Heart left ventricle (tissue), 16 donors: ENCODE measurements around the gene TRPM8. TPM values are rescaled to one million over a fixed set of nuclear protein-coding genes. Genes with fewer than 3 reads are reported as not detected.

Experiments
- ATAC-seq, 4 donors: fragments of 200-7000 bp; cut with Tn5 transposase; one replicate each; pipeline ENCODE4 v1.9.1; 2020 to 2022; ENCODE audit warnings: moderate library complexity in 4 of 4, mild to moderate bottlenecking in 3 of 4, moderate number of reproducible peaks in 1 of 4
- DNase-seq, 5 donors: peaks; one replicate each; pipeline ENCODE4 v3.0.0-alpha.2; 2020
- H3K27ac ChIP-seq, 12 donors: fragments of 200-600 bp; sonication (generic) in 4 of 12; one replicate each; pipeline versions ENCODE4 v1.5.0 to v1.8.0; 2016 to 2022; ENCODE audit warnings: mild to moderate bottlenecking in 2 of 12
- H3K27me3 ChIP-seq, 9 donors: fragments of 200-600 bp; sonication (generic) in 2 of 9; one replicate each; pipeline versions ENCODE4 v1.5.1 to v1.8.0; 2016 to 2022; ENCODE audit warnings: mild to moderate bottlenecking in 3 of 9
- H3K36me3 ChIP-seq, 9 donors: fragments of 200-600 bp; sonication (generic) in 2 of 9; one replicate each; pipeline versions ENCODE4 v1.5.0 to v1.8.0; 2018 to 2022; ENCODE audit warnings: mild to moderate bottlenecking in 2 of 9
- H3K4me1 ChIP-seq, 12 donors: fragments of 200-600 bp; sonication (generic) in 4 of 12; one replicate each; pipeline versions ENCODE4 v1.5.0 to v1.8.0; 2016 to 2022; ENCODE audit warnings: mild to moderate bottlenecking in 3 of 12
- H3K4me3 ChIP-seq, 12 donors: fragments of 200-600 bp; sonication (generic) in 4 of 12; one replicate each; pipeline versions ENCODE4 v1.5.0 to v1.8.0; 2017 to 2022; ENCODE audit warnings: mild to moderate bottlenecking in 9 of 12, moderate library complexity in 4 of 12
- H3K9me3 ChIP-seq, 12 donors: fragments of 200-600 bp; sonication (generic) in 4 of 12; one replicate each; pipeline versions ENCODE4 v1.5.0 to v1.8.0; 2016 to 2022; ENCODE audit warnings: mild to moderate bottlenecking in 1 of 12
- CTCF ChIP-seq, 12 donors: fragments of 200-600 bp; sonication (generic) in 4 of 12; IDR thresholded peaks; one replicate each; pipeline versions ENCODE4 v1.5.0 to v1.8.0; 2018 to 2022; ENCODE audit warnings: antibody characterized with exemption in 12 of 12, mild to moderate bottlenecking in 5 of 12
- POLR2A ChIP-seq, 2 donors: fragments of 450-650 bp; IDR thresholded peaks; one replicate each; pipeline ENCODE4 v1.6.1; 2017; ENCODE audit warnings: antibody characterized with exemption in 2 of 2, mild to moderate bottlenecking in 2 of 2, moderate library complexity in 2 of 2
- WGBS, 4 donors: extraction: QIAGEN DNeasy Blood & Tissue Kit in 2 of 4; methylation state at CpG; one replicate each; pipeline versions ENCODE4 v1.1.5 to v1.1.7; 2013 to 2018; 5-methylcytosine and 5-hydroxymethylcytosine counted together
- intact Hi-C, 10 donors: fragments of 100-400 bp; cut with DNase I; formaldehyde crosslinking; loops; one replicate each; pipeline versions ENCODE4 v1.11.1 to v1.14.2; 2022
- polyA plus RNA-seq, 2 donors: library from polyadenylated mRNA; stranded (reverse); fragments of 200-250 nt; gene quantifications; one replicate each; pipeline ENCODE4 v1.2.3, GENCODE V29; 2013
- total RNA-seq, 9 donors: library from RNA; depleted of rRNA in 2 of 9; stranded (reverse); fragments of >200 nt in 2 of 9; fragmentation: NEBNext Ultra II Directional in 3 of 9; extraction: Animal tissue kit (Norgen Biotek cat#: 25700) in 3 of 9; gene quantifications; one replicate each; pipeline versions ENCODE4 v1.1.0 to v1.2.4, GENCODE V29; 2016 to 2023
- donor health status: ischemic (EF 13 %, LVEDD 7.1; RV severe dilation, severe dysfunction).
- donor health status: healthy with polysubstance abuse.
- donor health status: DM: no; HTN: yes; CAD: no.
- donor health status: DM: no; HTN: no; CAD: no.
- donor health status: ischemic (EF 25% LVEDD 6.9; RV normal size, moderate dysfunction).
- donor health status: ischemic (EF 25% LVEDD 5.7; RV mildly dilated, moderate dysfunction).
- donor health status: healthy.
- donor health status: DM: yes; HTN: yes; CAD: no.
- donor health status: ischemic (EF 35%, LVEDD 5.7; RV mildly dilated, moderate dysfunction).
- donor health status: nonischemic (EF 11% LVEDD 7.7; RV severe dilation, severe dysfunction).
- donor health status: DM: yes; HTN: yes; CAD: no.
- donor health status: PGD.
- donor health status: ischemic (EF 29% LVEDD 5.4; RV normal size, mild dysfunction).
- donor health status: nonischemic (EF 23%, LVEDD 6.1; RV moderate dilation, normal function).

Gene TRPM8
- total and polyA plus RNA-seq, 11 donors: 0.19 to 0.25 TPM; not detected in 9

GRCh38 chr2:234026693-234027254, 109.6 kb downstream of the TRPM8 start:
- intact Hi-C loops: no loop called here
- Histone ChIP-seq H3K36me3 (no peaks in the 10 kb centered on the region), H3K4me1 (no peaks in the 10 kb centered on the region), H3K27me3 (peaks cover 0 to 22% (median under 1%) of the 10 kb centered on the region in 9 donors), H3K9me3 (peaks cover 0 to 4% (median 0%) of the 10 kb centered on the region in 12 donors), H3K27ac (no peak overlapping the region), H3K4me3 (no peak overlapping the region)
- no peak for DNase-seq
- ATAC-seq: no peak
- TF ChIP-seq POLR2A (IDR thresholded peaks at IDR 0.05): no peak
- no peak for TF ChIP-seq CTCF (IDR thresholded peaks at IDR 0.05)
- WGBS, 4 donors: 66 to 70% (median 66%) methylated on average over 10 of the region's 10 CpGs

GRCh38 chr2:234027641-234028040, 110.5 kb downstream of the TRPM8 start:
- intact Hi-C loops: no loop called here
- Histone ChIP-seq H3K4me3 (no peak overlapping the region), H3K27me3 (peaks cover 0 to 22% (median 0%) of the 10 kb centered on the region in 9 donors), H3K4me1 (no peaks in the 10 kb centered on the region), H3K27ac (no peak overlapping the region), H3K36me3 (no peaks in the 10 kb centered on the region), H3K9me3 (peaks cover 0 to 6% (median 0%) of the 10 kb centered on the region in 12 donors)
- no peak for DNase-seq
- no peak for ATAC-seq
- WGBS, 4 donors: 83 to 92% (median 89%) methylated on average over 1 of the region's 1 CpG
- TF ChIP-seq CTCF (IDR thresholded peaks at IDR 0.05) (no peak), POLR2A (IDR thresholded peaks at IDR 0.05) (no peak)

- TF ChIP-seq POLR2A (IDR thresholded peaks at IDR 0.05) (no peak), CTCF (IDR thresholded peaks at IDR 0.05) (no peak)
- peaks cover 0 to 22% (median 0%) of the 10 kb centered on the region in 9 donors for H3K27me3 ChIP-seq
Observed at GRCh38 chr2:234029150-234029733, 112.1 kb downstream of the TRPM8 start.

GRCh38 chr2:234031207-234031606, 114.0 kb downstream of the TRPM8 start:
- DNase-seq (no peak), ATAC-seq (no peak)
- peaks cover 0 to 26% (median 6%) of the 10 kb centered on the region in 12 donors for H3K9me3 ChIP-seq
- H3K27me3 ChIP-seq: peaks cover 0 to 31% (median 0%) of the 10 kb centered on the region in 9 donors
- TF ChIP-seq POLR2A (IDR thresholded peaks at IDR 0.05) (no peak), CTCF (IDR thresholded peaks at IDR 0.05) (no peak)
- intact Hi-C loops: no loop called here
- peaks cover 0 to 7% (median 0%) of the 10 kb centered on the region in 12 donors for H3K4me1 ChIP-seq
- WGBS, 4 donors: 37 to 51% (median 43%) methylated on average over 2 of the region's 2 CpGs
- no peaks in the 10 kb centered on the region for H3K36me3 ChIP-seq
- H3K4me3 ChIP-seq: no peak overlapping the region
- H3K27ac ChIP-seq: peak overlapping the region in 1 of 12 donors; percentile 69

More at GRCh38 chr2:234029150-234029733, 112.1 kb downstream of the TRPM8 start:
- no peak for DNase-seq
- WGBS, 4 donors: 79 to 88% (median 83%) methylated on average over 4 of the region's 4 CpGs
- ATAC-seq: no peak
- Histone ChIP-seq H3K4me1 (peaks cover 0 to 7% (median 0%) of the 10 kb centered on the region in 12 donors), H3K9me3 (peaks cover 0 to 22% (median 6%) of the 10 kb centered on the region in 12 donors), H3K27ac (no peak overlapping the region), H3K4me3 (no peak overlapping the region), H3K36me3 (no peaks in the 10 kb centered on the region)
- intact Hi-C loops: no loop called here
